Measurements from ENCODE around the gene CDCA4. TPM values are rescaled to one million over a fixed set of nuclear protein-coding genes. Genes with fewer than 3 reads are reported as not detected.

CDCA4 gene
- total RNA-seq, 2 experiments from 2014 or later, result 59.4 to 63.5 TPM

- H3K27ac Mint-ChIP-seq, result no peak overlapping the region
- ATAC-seq (no peak), DNase-seq (no peak)
- CTCF ChIA-PET, result interaction anchor here (1.9 kb wide), 1 partner anchor 76 kb away, joined by 5 read pairs; no protein-coding TSS in a partner anchor
- no peaks in the 10 kb centered on the region for H3K9me3 Mint-ChIP-seq
- POLR2A ChIA-PET, result no interaction called here
- no peak for TF ChIP-seq CTCF (IDR thresholded peaks at IDR 0.05)
- H3K36me3 Mint-ChIP-seq (ENCODE audit: low read depth), result no peaks in the 10 kb centered on the region
- H3K4me1 Mint-ChIP-seq (ENCODE audit: low read depth), result no peaks in the 10 kb centered on the region
- peaks cover 11% of the 10 kb centered on the region for H3K27me3 Mint-ChIP-seq
- intact Hi-C loops (cut with micrococcal nuclease), result no loop called here
- H3K4me3 Mint-ChIP-seq, result no peak overlapping the region
Observed at GRCh38 chr14:104970231-104971068, 50.4 kb downstream of the CDCA4 start.

GRCh38 chr14:104969741-104970230 lies 51.1 kb downstream of the CDCA4 start:
- DNase-seq (no peak), ATAC-seq (no peak)
- TF ChIP-seq CTCF (IDR thresholded peaks at IDR 0.05), result no peak
- POLR2A ChIA-PET, result interaction anchor here (0.6 kb wide), 1 partner anchor 50 kb away, joined by 3 read pairs; no protein-coding TSS in a partner anchor
- CTCF ChIA-PET, result interaction anchor here (1.9 kb wide), 1 partner anchor 77 kb away, joined by 5 read pairs; no protein-coding TSS in a partner anchor
- Mint-ChIP-seq H3K9me3 (no peaks in the 10 kb centered on the region), H3K36me3 (ENCODE audit: low read depth) (no peaks in the 10 kb centered on the region), H3K4me1 (ENCODE audit: low read depth) (no peaks in the 10 kb centered on the region), H3K4me3 (no peak overlapping the region), H3K27me3 (peaks cover 11% of the 10 kb centered on the region), H3K27ac (no peak overlapping the region)
- intact Hi-C loops (cut with micrococcal nuclease), result no loop called here

GRCh38 chr14:104968541-104969401 lies 52.1 kb downstream of the CDCA4 start:
- CTCF ChIA-PET, result interaction anchor here (1.9 kb wide), 1 partner anchor 78 kb away, joined by 5 read pairs; no protein-coding TSS in a partner anchor
- no peak for TF ChIP-seq CTCF (IDR thresholded peaks at IDR 0.05)

GRCh38 chr14:104968153-104968527 lies 52.7 kb downstream of the CDCA4 start:
- no peak overlapping the region for H3K4me3 Mint-ChIP-seq

More at GRCh38 chr14:104968541-104969401, 52.1 kb downstream of the CDCA4 start:
- Mint-ChIP-seq H3K4me3 (no peak overlapping the region), H3K27me3 (peaks cover 11% of the 10 kb centered on the region), H3K4me1 (ENCODE audit: low read depth) (no peaks in the 10 kb centered on the region), H3K27ac (no peak overlapping the region), H3K36me3 (ENCODE audit: low read depth) (no peaks in the 10 kb centered on the region), H3K9me3 (no peaks in the 10 kb centered on the region)
- intact Hi-C loops (cut with micrococcal nuclease), result no loop called here
- ATAC-seq (no peak), DNase-seq (no peak)
- POLR2A ChIA-PET, result no interaction called here

More at GRCh38 chr14:104968153-104968527, 52.7 kb downstream of the CDCA4 start:
- Mint-ChIP-seq H3K27me3 (peaks cover 11% of the 10 kb centered on the region), H3K4me1 (ENCODE audit: low read depth) (no peaks in the 10 kb centered on the region), H3K9me3 (no peaks in the 10 kb centered on the region), H3K27ac (no peak overlapping the region), H3K36me3 (ENCODE audit: low read depth) (no peaks in the 10 kb centered on the region)
- intact Hi-C loops (cut with micrococcal nuclease), result no loop called here
- no peak for TF ChIP-seq CTCF (IDR thresholded peaks at IDR 0.05)
- ChIA-PET CTCF (no interaction called here), POLR2A (no interaction called here)
- DNase-seq, result no peak
- no peak for ATAC-seq
